Activated naive CD8-positive, alpha-beta T cell (primary cell): ENCODE results near the gene LPCAT4.

Experiments used
- H3K27ac Mint-ChIP-seq: one replicate; pipeline ENCODE4 v1.8.0; 2021; ENCODE audit warnings: mixed read lengths
- H3K27me3 Mint-ChIP-seq: one replicate; pipeline ENCODE4 v1.8.0; 2021; ENCODE audit warnings: mixed read lengths
- H3K36me3 Mint-ChIP-seq: one replicate; pipeline ENCODE4 v1.8.0; 2021; ENCODE audit warnings: mixed read lengths
- H3K4me1 Mint-ChIP-seq: one replicate; pipeline ENCODE4 v1.8.0; 2021; ENCODE audit warnings: low read depth, mixed read lengths
- H3K4me3 Mint-ChIP-seq: one replicate; pipeline ENCODE4 v1.8.0; 2021; ENCODE audit warnings: mild to moderate bottlenecking, mixed read lengths
- H3K9me3 Mint-ChIP-seq: one replicate; pipeline ENCODE4 v1.8.0; 2021; ENCODE audit warnings: low read depth, mixed read lengths

The LPCAT4 gene

DNA sequence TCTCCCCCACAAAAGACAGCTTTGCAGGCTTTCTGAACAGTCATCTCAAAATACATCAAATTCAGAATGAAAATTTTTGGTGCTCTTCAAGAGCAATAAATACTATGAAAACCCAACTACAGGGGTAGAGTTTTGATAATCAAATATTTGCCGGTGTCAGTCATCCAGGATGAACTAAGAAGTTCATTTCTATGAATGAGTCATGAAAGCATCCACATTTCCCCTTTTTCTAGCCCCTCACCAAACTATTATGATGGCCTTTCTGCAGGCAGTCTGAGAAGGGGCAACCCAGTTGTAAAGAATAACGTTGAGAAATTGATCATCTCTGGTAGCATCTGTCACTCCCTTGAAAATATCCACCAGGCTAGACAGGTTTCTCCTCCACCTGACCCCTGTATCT lies 3.1 kb upstream of the LPCAT4 start:
- H3K4me3 Mint-ChIP-seq = no peak overlapping the region
- H3K4me1 Mint-ChIP-seq = peaks cover 31% of the 10 kb centered on the region
- H3K9me3 Mint-ChIP-seq = no peaks in the 10 kb centered on the region
- H3K36me3 Mint-ChIP-seq = no peaks in the 10 kb centered on the region
- H3K27ac Mint-ChIP-seq = peak overlapping the region; percentile 73
- H3K27me3 Mint-ChIP-seq = no peaks in the 10 kb centered on the region

DNA sequence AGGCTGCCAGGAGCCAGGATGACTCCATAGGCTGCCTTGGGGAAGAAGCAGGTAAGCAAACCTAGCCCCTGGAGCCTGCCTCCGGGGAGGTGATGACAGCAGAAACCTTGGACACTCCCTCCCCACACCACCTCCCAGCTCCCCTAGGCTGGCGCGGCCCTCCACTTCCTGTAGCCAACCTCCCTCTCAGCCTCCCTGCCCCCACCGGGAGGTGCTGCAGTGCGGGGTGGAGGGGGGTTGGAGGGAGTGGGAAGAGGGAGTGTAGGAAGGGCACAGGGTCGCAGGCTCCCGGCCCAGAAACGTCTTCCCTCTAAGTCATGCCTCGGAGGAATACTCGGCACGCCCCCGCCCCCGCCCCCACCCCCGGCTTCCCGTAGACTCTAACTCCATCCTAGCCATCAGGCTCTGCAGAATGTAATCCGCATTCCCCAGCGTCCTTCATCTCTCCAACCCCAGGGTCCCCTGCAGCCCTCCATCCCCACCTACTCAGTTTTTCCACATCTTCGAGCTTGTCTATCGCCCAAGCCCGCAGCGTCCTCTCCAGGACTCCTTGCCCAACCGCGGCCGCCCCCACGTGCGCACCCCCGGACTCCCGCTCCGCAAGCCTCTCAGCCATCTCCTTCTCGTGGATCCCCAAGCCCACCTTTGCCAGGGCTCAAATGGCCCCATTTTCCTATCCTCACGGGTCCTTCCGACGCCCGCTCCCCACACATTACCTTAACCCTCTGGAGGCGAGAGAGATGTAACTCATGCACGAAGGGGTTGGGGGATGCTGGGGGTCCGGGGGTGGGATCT lies 528 bp downstream of the LPCAT4 start:
- Mint-ChIP-seq H3K4me1 (peaks cover 32% of the 10 kb centered on the region), H3K27ac (peak overlapping the region; percentile 69), H3K27me3 (no peaks in the 10 kb centered on the region), H3K9me3 (no peaks in the 10 kb centered on the region), H3K36me3 (no peaks in the 10 kb centered on the region), H3K4me3 (peak overlapping the region; percentile 94)

DNA sequence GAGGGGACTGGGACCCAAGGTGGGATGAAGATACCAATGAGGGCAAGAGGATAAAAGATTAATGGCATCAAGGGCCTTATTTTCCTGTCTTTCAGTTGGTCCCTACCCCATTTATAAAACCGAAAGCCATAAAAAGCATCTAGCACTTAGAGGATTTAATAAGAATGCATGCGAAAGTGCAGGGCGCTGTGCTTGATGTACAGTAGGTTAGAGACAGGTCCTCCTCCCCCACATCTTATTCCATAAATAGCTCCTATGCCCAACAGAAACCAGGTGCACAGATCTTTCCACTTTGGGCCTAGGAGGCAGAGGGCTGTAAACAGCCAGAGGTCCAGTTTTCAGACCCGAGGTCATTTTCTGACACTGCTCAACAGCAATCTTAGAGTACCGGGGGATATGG lies 1.2 kb downstream of the LPCAT4 start:
- H3K27ac Mint-ChIP-seq = no peak overlapping the region
- peaks cover 32% of the 10 kb centered on the region for H3K4me1 Mint-ChIP-seq
- no peaks in the 10 kb centered on the region for H3K27me3 Mint-ChIP-seq
- no peaks in the 10 kb centered on the region for H3K36me3 Mint-ChIP-seq
- H3K4me3 Mint-ChIP-seq = peak overlapping the region; percentile 94
- H3K9me3 Mint-ChIP-seq = no peaks in the 10 kb centered on the region

DNA sequence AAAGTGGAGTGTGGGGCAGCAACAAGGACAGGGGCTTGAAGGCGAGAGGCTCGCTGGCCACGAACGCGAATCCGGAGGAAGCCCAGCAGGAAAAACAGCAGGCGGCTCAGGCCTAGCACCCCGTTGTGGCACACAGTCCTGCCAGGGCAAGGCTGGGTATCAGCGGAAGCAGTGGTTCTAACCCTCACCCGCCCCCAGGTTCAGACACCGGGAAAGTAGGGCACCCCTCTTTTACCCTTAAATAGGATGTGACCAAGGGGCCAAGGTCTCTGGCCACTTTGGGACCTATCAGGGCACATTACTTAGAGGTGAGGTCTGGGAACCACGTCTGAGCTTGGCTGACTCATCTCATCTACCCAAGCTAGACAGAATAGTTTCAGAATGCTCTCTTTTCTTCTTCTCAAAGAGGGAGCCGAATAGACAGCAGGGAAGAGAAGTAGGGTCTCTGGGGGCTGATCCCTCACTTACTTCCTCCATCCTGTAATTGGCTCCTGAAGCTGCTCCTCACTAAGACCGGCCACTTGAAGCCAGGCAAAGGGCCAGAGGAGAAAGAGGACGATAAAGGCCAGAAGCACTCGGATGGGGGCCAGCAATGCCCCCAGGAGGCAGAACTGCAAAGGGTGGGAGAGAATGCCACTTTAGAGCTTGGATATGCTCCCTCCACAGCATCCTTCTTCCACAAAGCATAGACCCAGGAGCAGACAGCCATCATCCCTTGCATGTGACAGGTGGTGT lies 1.7 kb downstream of the LPCAT4 start:
- Mint-ChIP-seq H3K4me3 (peak overlapping the region; percentile 94), H3K36me3 (no peaks in the 10 kb centered on the region), H3K27ac (no peak overlapping the region), H3K4me1 (peaks cover 32% of the 10 kb centered on the region), H3K9me3 (no peaks in the 10 kb centered on the region), H3K27me3 (no peaks in the 10 kb centered on the region)

DNA sequence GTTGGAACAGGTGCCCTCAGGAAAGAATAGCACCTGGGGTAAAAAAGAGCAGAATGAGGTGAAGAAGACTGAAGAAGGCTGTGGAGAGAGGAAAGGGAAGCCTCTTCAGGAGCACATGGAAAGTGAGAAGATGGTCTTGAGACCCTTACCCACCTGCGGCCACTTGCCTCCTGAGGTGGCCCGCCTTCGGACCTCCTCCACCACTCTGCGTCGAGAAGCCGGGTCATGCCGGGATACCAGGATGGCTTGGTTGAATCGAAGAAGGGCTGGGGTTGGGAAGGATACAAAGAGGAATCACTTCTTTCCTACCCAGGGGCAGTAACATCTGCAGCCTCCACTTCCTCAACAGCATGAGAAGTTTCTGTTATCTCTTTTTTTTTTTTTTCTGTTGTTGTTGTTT lies 3.0 kb downstream of the LPCAT4 start:
- H3K27ac Mint-ChIP-seq = no peak overlapping the region
- no peak overlapping the region for H3K4me3 Mint-ChIP-seq
- H3K36me3 Mint-ChIP-seq = no peaks in the 10 kb centered on the region

DNA sequence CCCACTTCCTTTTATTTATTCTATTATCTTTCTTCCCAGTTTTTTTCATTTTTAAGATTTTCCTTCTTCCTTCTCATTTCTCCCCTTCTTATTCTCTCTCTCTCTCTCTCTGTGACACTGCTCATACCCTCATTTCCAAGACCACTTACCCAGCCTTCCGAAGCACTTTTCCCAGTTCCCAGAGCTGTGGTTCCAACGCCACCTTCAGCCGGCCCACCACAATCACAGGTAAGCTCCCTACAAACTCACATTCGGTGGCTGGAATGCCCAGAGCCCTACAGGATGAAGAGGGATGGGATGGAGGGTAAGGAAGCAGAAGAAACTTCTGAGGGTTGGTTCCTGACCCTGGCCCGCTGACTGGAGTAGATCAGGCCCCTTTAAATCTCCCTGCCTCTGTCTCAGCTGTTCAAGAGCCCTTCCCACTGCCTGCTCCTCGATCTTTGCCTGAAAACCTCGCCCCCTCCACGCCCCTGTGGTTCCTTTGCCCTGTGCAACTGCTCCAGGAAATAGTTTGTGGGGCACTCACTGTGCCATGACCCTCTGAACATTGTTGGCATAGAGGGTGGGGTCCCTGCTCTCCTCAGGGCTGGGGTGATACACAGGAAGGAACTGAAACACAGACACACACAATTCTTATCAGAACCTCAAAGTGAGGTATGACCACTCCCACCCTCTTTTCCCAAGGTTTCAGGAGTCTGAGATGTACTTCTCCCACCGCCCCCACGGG lies 4.8 kb downstream of the LPCAT4 start:
- H3K9me3 Mint-ChIP-seq = no peaks in the 10 kb centered on the region
- H3K27ac Mint-ChIP-seq = no peak overlapping the region
- no peaks in the 10 kb centered on the region for H3K27me3 Mint-ChIP-seq
- peaks cover 15% of the 10 kb centered on the region for H3K4me1 Mint-ChIP-seq
- no peak overlapping the region for H3K4me3 Mint-ChIP-seq
- H3K36me3 Mint-ChIP-seq = no peaks in the 10 kb centered on the region

More for the DNA sequence above, 3.0 kb downstream of the LPCAT4 start:
- H3K27me3 Mint-ChIP-seq = no peaks in the 10 kb centered on the region
- H3K9me3 Mint-ChIP-seq = no peaks in the 10 kb centered on the region
- peaks cover 25% of the 10 kb centered on the region for H3K4me1 Mint-ChIP-seq

DNA sequence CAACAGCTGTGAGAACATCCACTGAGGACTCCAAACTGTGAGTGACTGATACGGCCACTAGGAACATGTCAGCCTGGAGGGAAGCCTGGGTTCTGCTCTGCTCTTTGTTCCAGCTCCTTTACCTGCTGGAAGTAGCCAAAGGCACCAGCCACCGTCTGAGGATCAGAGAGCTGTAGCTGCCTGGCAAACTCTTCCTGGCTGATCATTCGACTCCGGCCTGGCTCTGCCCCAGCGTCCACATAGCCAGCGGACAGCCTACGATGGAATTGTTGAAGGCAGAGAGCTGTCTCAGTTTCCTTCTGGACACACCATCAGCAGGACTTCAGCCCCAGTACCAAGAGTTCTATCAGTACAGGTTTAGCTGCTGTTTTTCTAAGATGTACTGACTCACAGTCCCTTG lies 5.7 kb downstream of the LPCAT4 start:
- Mint-ChIP-seq H3K4me1 (peaks cover 11% of the 10 kb centered on the region), H3K27ac (no peak overlapping the region), H3K36me3 (no peaks in the 10 kb centered on the region)

DNA sequence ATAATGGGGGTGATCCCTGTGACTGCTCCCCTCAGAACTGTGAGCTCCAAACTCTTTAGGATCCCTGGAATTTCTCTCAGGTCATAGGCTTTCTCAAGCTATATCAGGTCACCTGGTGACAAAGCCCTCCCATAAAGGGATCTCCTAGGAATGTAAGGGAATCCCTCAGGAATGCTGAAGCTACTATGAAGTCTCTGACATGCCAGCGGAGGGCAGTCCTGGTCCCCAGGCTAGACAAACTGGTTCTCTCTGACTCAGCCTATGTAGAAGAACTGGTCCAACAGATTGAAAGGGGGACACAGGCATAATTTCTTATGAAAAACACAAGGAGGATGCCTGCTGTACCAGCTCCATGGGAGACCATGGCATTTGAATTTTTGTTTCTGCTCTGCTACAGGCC lies 6.7 kb downstream of the LPCAT4 start:
- no peaks in the 10 kb centered on the region for H3K27me3 Mint-ChIP-seq
- H3K9me3 Mint-ChIP-seq = no peaks in the 10 kb centered on the region
- peaks cover 2% of the 10 kb centered on the region for H3K4me1 Mint-ChIP-seq
- no peak overlapping the region for H3K27ac Mint-ChIP-seq
- no peak overlapping the region for H3K4me3 Mint-ChIP-seq
- no peaks in the 10 kb centered on the region for H3K36me3 Mint-ChIP-seq

More for the DNA sequence above, 5.7 kb downstream of the LPCAT4 start:
- Mint-ChIP-seq H3K9me3 (no peaks in the 10 kb centered on the region), H3K4me3 (no peak overlapping the region), H3K27me3 (no peaks in the 10 kb centered on the region)

DNA sequence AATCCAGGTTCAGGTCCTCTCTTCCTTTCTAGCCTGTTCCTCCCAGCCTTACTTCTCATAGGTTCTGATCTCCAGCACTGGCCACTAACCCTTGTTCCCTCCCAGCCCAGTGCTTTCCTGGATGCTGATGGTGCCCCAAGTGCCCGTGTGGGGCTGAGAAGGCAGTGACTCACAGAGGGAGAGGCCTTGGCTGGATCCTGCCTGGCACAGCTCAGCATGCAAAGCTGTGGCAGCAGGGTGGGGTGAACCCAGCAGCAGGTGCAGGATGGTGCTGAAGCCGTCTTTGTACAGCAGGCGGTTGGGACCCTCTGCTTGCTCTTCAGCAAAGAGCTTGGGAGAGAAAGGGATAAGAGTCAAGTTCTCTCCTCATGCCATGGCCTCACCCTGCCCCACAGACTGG lies 7.6 kb downstream of the LPCAT4 start:
- H3K9me3 Mint-ChIP-seq = no peaks in the 10 kb centered on the region
- H3K36me3 Mint-ChIP-seq = no peaks in the 10 kb centered on the region
- H3K4me3 Mint-ChIP-seq = no peak overlapping the region
- no peak overlapping the region for H3K27ac Mint-ChIP-seq
- no peaks in the 10 kb centered on the region for H3K4me1 Mint-ChIP-seq
- no peaks in the 10 kb centered on the region for H3K27me3 Mint-ChIP-seq

DNA sequence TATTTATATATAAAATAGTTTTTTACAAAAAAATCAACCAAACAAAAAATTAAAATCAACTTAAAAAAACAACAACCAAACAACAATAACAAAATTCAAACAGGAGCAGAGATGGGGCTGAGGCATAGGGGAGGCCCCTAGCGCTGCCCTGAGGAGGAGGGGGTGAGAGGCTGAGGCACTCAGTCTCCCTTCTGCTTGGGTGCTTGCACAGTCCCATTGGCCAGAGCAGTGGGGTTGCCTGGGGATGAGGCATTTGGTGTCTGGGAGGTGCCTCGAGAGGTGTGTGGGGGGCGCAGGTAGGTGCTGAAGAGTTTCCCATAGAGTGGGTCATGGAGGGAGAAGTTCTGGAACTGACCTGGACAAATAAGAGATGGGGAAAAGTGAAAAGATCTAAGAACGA lies 8.0 kb downstream of the LPCAT4 start:
- Mint-ChIP-seq H3K4me1 (no peaks in the 10 kb centered on the region), H3K27ac (no peak overlapping the region), H3K27me3 (no peaks in the 10 kb centered on the region), H3K36me3 (no peaks in the 10 kb centered on the region), H3K9me3 (no peaks in the 10 kb centered on the region), H3K4me3 (no peak overlapping the region)

DNA sequence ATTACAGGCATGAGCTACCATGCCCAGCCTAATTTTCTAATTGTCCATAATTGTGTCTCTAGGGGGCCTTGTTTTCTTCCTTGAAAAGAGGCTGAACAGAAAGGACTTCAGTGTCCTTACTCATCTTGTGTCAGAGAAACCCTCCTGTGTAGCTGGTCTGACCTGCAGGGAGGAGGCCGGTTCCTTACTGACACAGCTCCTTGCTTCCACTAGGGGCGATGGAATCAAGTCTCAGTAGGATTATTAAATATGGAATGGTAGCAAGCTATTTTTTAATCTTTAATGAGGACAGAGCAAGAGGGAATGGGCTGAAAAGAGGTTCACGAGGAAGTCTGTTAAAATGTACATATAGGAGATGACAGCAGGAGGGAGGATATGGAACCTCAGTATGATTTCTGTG lies 8.6 kb downstream of the LPCAT4 start:
- no peaks in the 10 kb centered on the region for H3K4me1 Mint-ChIP-seq
- no peak overlapping the region for H3K27ac Mint-ChIP-seq
- H3K27me3 Mint-ChIP-seq = no peaks in the 10 kb centered on the region
- no peaks in the 10 kb centered on the region for H3K36me3 Mint-ChIP-seq
- no peak overlapping the region for H3K4me3 Mint-ChIP-seq
- no peaks in the 10 kb centered on the region for H3K9me3 Mint-ChIP-seq

DNA sequence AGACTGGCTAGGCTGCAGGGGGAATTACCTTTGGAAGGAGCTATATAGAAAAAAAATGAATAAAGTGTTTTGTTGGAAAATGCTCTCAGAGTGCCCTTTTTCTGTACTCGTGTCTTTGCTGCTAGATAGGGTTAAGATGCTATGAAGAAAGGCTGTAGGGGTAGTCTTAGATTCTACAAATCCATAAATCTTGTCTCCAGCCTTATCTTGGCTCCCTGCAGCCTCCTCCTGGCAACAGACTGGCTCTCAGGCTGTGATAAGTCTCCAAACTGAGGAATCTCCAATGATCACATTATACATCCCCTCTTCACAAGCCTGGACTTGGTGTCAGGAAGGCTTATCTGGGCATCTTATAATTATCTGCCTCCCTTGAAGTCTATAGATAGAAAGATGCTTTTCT lies 9.3 kb downstream of the LPCAT4 start:
- H3K9me3 Mint-ChIP-seq = no peaks in the 10 kb centered on the region
- no peaks in the 10 kb centered on the region for H3K27me3 Mint-ChIP-seq
- no peaks in the 10 kb centered on the region for H3K4me1 Mint-ChIP-seq
- H3K4me3 Mint-ChIP-seq = no peak overlapping the region
- no peaks in the 10 kb centered on the region for H3K36me3 Mint-ChIP-seq
- no peak overlapping the region for H3K27ac Mint-ChIP-seq

DNA sequence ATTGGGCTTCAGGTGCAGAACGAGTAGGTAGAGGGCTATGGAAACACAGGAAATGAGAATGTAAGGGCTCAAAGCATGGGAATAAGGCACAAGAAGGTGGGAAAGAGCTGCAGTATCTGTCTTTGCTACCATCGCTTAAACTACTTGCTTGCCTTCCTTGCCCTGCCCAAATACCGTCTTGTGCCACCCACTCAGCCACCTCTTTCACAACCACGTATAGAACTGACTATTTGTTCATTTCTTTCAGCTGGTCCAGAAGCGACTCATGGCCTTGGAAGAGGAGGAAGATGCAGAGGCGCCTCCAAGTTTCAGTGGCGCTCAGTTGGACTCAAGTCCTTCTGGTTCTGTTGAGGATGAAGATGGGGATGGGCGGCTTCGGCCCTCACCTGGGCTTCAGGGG lies 11.8 kb downstream of the LPCAT4 start:
- no peaks in the 10 kb centered on the region for H3K9me3 Mint-ChIP-seq
- no peak overlapping the region for H3K27ac Mint-ChIP-seq
- H3K4me1 Mint-ChIP-seq = no peaks in the 10 kb centered on the region
- H3K27me3 Mint-ChIP-seq = no peaks in the 10 kb centered on the region
- H3K36me3 Mint-ChIP-seq = no peaks in the 10 kb centered on the region
- no peak overlapping the region for H3K4me3 Mint-ChIP-seq

DNA sequence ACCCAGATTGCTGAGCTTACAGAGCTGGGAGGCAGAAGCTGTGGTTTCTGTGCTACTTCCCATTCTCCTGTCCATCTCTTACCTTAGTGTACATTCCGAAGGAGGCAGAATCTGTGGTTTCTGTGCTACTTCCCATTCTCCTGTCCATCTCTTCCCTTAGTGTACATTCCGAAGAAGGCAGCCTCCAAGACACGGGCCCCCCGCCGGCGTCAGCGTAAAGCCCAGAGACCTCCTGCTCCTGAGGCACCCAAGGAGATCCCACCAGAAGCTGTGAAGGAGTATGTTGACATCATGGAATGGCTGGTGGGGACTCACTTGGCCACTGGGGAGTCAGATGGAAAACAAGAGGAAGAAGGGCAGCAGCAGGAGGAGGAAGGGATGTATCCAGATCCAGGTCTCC lies 12.7 kb downstream of the LPCAT4 start:
- H3K4me1 Mint-ChIP-seq = no peaks in the 10 kb centered on the region
- no peaks in the 10 kb centered on the region for H3K36me3 Mint-ChIP-seq
- no peak overlapping the region for H3K27ac Mint-ChIP-seq
- H3K27me3 Mint-ChIP-seq = no peaks in the 10 kb centered on the region
- no peaks in the 10 kb centered on the region for H3K9me3 Mint-ChIP-seq
- no peak overlapping the region for H3K4me3 Mint-ChIP-seq

DNA sequence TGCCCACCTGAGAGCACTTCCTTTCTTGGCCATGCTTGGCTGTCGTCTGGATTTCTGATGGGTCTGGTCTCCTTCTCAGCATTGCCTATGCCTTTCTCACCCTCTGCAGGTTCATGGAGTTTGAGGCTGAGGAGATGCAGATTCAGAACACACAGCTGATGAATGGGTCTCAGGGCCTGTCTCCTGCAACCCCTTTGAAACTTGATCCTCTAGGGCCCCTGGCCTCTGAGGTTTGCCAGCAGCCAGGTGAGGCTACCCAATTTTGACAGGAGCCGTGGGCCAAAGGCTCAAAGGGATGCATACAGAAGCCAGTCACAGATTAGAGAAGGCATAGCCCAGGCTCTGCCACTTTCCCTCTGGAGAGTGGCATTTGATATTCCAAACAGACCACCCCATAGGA lies 13.4 kb downstream of the LPCAT4 start:
- Mint-ChIP-seq H3K4me1 (no peaks in the 10 kb centered on the region), H3K36me3 (no peaks in the 10 kb centered on the region), H3K27ac (no peak overlapping the region), H3K9me3 (no peaks in the 10 kb centered on the region), H3K27me3 (no peaks in the 10 kb centered on the region), H3K4me3 (no peak overlapping the region)
